Activated T-helper 1 cell treated with anti-CD3 and anti-CD28 coated beads, Interleukin-12 subunit alpha, Interleukin-12 subunit beta, Interleukin-2, Interleukin-4 antibody, amounts not matched to agents 30 ng/mL and 10 ng/mL and 1 ng/mL, durations not matched to agents 14 hours and 24 hours and 36 hours (primary cell): ENCODE results near the gene NR6A1. TPM values are rescaled to one million over a fixed set of nuclear protein-coding genes. Genes with fewer than 3 reads are reported as not detected.
A peak's percentile ranks its signal among the peaks of the same experiment; 100 is the strongest.

Source experiments
- DNase-seq: peaks from one replicate; pipeline ENCODE4 v3.0.0; 2021; ENCODE audit warnings: low spot score
- H3K27ac Mint-ChIP-seq: one replicate; pipeline ENCODE4 v1.8.0; 2021; ENCODE audit warnings: mild to moderate bottlenecking, mixed read lengths
- H3K27me3 Mint-ChIP-seq: one replicate; pipeline ENCODE4 v1.8.0; 2022; ENCODE audit warnings: mild to moderate bottlenecking, moderate library complexity, mixed read lengths; ENCODE audit not compliant: insufficient read depth
- H3K36me3 Mint-ChIP-seq: one replicate; pipeline ENCODE4 v1.8.0; 2021; ENCODE audit warnings: low read depth, mixed read lengths
- H3K4me1 Mint-ChIP-seq: one replicate; pipeline ENCODE4 v1.8.0; 2021; ENCODE audit warnings: low read depth, mixed read lengths
- H3K4me3 Mint-ChIP-seq: one replicate; pipeline ENCODE4 v1.8.0; 2021; ENCODE audit warnings: mild to moderate bottlenecking, moderate library complexity, mixed read lengths
- H3K9me3 Mint-ChIP-seq: one replicate; pipeline ENCODE4 v1.8.0; 2021; ENCODE audit warnings: mixed read lengths
- intact Hi-C: fragments of 100-400 bp; cut with micrococcal nuclease; formaldehyde crosslinking; loops from one replicate; pipeline ENCODE4 v1.15.1; 2024
- total RNA-seq: library from RNA; stranded (reverse); gene quantifications from 2 replicates; pipeline ENCODE4 v1.2.3, GENCODE V29; 2022

Gene NR6A1
- total RNA-seq, 1 donor from 2014 or later: 1.7 TPM

- Mint-ChIP-seq H3K4me1 (no peaks in the 10 kb centered on the region), H3K4me3 (no peak overlapping the region), H3K27ac (no peak overlapping the region), H3K27me3 (peaks cover 16% of the 10 kb centered on the region), H3K9me3 (no peaks in the 10 kb centered on the region), H3K36me3 (no peaks in the 10 kb centered on the region)
- intact Hi-C loops: no loop called here
- no peak for DNase-seq
These were observed 263.2 kb downstream of the NR6A1 start for GRCh38 chr9:124507880-124508423.

DNA sequence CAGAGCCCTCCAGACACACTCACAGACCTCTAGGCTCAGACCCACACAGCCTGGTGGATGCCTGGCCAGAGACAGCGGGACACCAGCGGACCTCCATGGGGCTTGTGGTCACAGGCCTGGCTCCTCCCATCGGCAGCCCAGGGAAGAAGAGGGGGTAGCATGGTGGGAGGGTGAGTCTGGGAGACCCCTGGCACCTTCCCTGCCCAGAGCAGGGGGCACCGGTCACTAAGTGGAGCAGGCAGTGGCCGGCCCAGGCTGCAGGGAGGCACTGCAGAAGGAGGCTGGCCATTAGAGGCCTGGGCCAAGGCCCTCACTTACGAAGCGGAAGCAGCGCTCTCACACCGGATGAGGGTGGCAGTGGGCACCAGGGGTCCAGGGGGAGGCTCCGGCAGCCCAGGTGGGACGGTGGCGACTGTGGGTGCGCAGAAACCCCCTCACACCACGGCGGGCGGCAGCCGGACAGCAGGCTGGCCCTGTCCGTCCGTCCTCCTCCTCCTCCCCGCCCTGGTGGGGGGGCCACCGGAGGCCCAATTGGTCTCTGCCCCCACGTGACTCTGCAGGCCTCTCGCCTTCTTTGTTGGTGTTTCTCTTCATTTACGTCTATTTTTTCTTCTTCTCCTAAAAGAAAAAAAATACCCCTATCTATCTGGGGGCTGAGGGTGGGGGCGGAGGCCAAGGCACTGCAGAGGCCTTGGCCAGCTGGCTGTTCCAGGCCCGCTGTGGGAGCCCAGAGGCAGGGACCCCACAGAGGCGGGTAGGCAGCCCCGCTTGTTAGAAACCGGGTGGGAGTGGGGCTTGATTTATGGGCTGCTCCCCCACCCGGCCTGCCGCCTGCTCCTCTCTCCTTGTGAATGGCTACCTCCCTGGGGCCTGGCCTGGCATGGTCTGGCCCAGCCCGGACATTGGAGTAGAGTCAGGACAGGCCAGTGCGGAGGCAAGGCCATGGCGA is 263.9 kb downstream of the NR6A1 start, which contains the start of gene NR5A1:
Gene NR5A1, minus strand, starts transcription at position 469 of the 949 bp plus-strand sequence. CDS start 4,004 bp downstream, outside the sequence.
- Mint-ChIP-seq H3K4me1 (no peaks in the 10 kb centered on the region), H3K27me3 (peaks cover 21% of the 10 kb centered on the region), H3K9me3 (no peaks in the 10 kb centered on the region), H3K4me3 (no peak within 1 kb of the TSS), H3K36me3 (no peaks in the 10 kb centered on the region), H3K27ac (no peak within 1 kb of the TSS)
- intact Hi-C loops: no loop called here
- no peak for DNase-seq

GRCh38 chr9:124506433-124506832 is 264.7 kb downstream of the NR6A1 start:
- H3K27me3 Mint-ChIP-seq: peaks cover 23% of the 10 kb centered on the region
- intact Hi-C loops: no loop called here

GRCh38 chr9:124505901-124506346 is 265.2 kb downstream of the NR6A1 start:
- H3K9me3 Mint-ChIP-seq: no peaks in the 10 kb centered on the region
- no peak overlapping the region for H3K27ac Mint-ChIP-seq
- peaks cover 2% of the 10 kb centered on the region for H3K4me1 Mint-ChIP-seq
- no peak for DNase-seq
- intact Hi-C loops: no loop called here
- H3K27me3 Mint-ChIP-seq: peaks cover 22% of the 10 kb centered on the region
- H3K4me3 Mint-ChIP-seq: no peak overlapping the region
- no peaks in the 10 kb centered on the region for H3K36me3 Mint-ChIP-seq

More at GRCh38 chr9:124506433-124506832, 264.7 kb downstream of the NR6A1 start:
- Mint-ChIP-seq H3K27ac (no peak overlapping the region), H3K4me1 (no peaks in the 10 kb centered on the region), H3K36me3 (no peaks in the 10 kb centered on the region), H3K9me3 (no peaks in the 10 kb centered on the region), H3K4me3 (no peak overlapping the region)
- DNase-seq: no peak

DNA sequence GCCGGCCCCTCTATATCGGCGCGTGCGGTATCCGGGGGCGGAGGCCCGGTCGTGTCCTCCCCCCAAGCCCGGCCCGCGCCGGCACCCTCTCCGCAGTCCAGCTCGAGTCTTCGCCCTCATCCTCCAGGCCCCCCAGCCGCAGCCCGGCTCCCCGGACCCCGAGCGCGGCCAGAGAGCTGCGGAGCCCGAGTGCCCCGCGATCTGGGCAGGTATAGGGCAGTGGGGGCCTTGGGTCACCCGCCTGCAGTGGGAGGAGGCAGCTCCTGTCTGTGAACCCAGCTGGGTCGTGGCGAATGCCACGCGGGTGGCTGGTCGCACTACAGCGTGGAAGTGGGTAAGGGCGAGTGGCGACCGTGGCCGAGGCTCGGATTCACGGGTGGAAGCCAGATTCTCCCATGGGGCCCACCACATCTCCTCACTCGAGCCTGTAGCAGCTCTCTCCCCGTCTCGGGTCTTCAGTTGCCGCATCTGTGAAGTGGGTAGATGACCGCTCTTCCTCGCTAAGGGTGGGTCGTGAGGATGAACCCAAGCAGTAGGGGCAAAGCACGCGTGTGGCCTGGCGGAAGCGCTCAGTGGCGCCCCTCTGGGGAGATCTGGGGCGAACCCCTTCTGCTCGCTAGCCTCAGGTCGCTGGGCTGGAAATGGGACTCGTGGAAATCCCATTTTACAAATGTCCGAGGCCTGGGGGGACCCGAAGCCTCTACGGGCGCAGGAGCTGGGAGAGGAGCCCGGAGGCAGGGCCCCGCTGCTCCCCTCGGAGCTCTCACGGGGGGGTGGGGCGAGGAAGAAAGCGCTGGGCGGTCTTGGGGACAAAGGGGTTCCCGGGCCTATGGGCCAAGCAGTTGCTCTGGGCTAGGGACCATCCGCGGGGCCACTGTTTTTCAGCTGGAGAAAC is 265.9 kb downstream of the NR6A1 start:
- intact Hi-C loops: no loop called here
- H3K4me1 Mint-ChIP-seq: peaks cover 6% of the 10 kb centered on the region
- no peak for DNase-seq
- no peak overlapping the region for H3K27ac Mint-ChIP-seq
- H3K27me3 Mint-ChIP-seq: peaks cover 21% of the 10 kb centered on the region
- H3K36me3 Mint-ChIP-seq: no peaks in the 10 kb centered on the region
- H3K9me3 Mint-ChIP-seq: no peaks in the 10 kb centered on the region
- no peak overlapping the region for H3K4me3 Mint-ChIP-seq

GRCh38 chr9:124504530-124505005 is 266.5 kb downstream of the NR6A1 start:
- Mint-ChIP-seq H3K27ac (no peak overlapping the region), H3K4me3 (no peak overlapping the region), H3K36me3 (no peaks in the 10 kb centered on the region), H3K4me1 (peaks cover 7% of the 10 kb centered on the region), H3K9me3 (no peaks in the 10 kb centered on the region), H3K27me3 (peaks cover 21% of the 10 kb centered on the region)
- no peak for DNase-seq
- intact Hi-C loops: no loop called here

GRCh38 chr9:124503713-124504529 is 267.2 kb downstream of the NR6A1 start:
- Mint-ChIP-seq H3K4me1 (peaks cover 11% of the 10 kb centered on the region), H3K27ac (no peak overlapping the region), H3K9me3 (no peaks in the 10 kb centered on the region), H3K27me3 (peaks cover 21% of the 10 kb centered on the region), H3K4me3 (peak overlapping the region; percentile 63), H3K36me3 (no peaks in the 10 kb centered on the region)
- no peak for DNase-seq
- intact Hi-C loops: no loop called here

DNA sequence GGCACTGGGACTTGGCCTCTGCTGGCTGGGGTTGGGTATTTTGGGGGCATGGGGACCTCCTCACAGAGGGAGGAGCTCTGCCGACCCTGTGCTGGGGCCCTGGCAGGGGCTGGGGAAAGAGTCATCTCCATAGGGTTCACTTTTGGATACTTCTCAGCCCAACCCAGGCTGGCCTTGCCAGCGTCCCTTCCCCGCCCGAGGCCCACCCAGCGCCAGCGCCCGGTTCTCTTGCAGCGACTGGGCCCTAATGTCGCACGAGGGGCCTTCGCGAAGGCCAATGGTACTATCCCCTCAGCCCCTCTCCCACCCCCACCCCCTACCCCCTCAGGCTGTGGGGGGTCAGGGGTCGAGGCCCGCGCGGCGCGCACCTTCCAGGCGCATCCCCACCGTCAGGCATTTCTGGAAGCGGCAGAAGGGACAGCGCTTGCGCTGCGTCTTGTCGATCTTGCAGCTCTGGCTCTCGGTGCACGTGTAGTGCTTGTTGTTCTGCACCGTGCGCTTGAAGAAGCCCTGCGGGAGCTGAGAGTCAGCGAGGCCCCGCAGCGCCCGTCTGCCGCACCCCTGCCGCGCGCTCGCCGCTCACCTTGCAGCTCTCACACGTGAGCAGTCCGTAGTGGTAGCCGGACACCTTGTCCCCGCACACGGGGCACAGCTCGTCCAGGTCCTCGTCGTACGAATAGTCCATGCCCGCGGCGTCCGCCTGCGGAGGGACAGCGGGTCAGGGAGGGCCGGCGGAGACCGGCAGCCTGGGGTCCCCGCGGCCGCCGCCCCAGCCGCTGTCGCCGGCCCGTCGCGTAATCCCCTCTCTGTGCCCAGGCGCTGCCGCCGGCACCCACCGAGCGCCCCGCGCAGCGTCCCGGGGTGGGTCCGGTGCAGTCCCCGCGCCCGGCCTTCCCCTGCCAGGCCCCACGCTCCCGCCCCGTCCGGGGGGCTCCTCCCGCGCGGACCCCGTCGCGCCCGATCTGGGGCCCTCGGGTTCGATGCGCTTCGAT is 268.1 kb downstream of the NR6A1 start:
- DNase-seq: no peak
- Mint-ChIP-seq H3K36me3 (no peaks in the 10 kb centered on the region), H3K4me1 (peaks cover 11% of the 10 kb centered on the region), H3K27me3 (peaks cover 21% of the 10 kb centered on the region), H3K27ac (no peak overlapping the region), H3K4me3 (no peak overlapping the region), H3K9me3 (no peaks in the 10 kb centered on the region)
- intact Hi-C loops: no loop called here

- Mint-ChIP-seq H3K9me3 (no peaks in the 10 kb centered on the region), H3K4me3 (no peak overlapping the region), H3K4me1 (peaks cover 11% of the 10 kb centered on the region), H3K27me3 (peaks cover 21% of the 10 kb centered on the region), H3K27ac (no peak overlapping the region), H3K36me3 (no peaks in the 10 kb centered on the region)
- intact Hi-C loops: no loop called here
- DNase-seq: no peak
These were observed 269.3 kb downstream of the NR6A1 start for GRCh38 chr9:124501771-124502320.

DNA sequence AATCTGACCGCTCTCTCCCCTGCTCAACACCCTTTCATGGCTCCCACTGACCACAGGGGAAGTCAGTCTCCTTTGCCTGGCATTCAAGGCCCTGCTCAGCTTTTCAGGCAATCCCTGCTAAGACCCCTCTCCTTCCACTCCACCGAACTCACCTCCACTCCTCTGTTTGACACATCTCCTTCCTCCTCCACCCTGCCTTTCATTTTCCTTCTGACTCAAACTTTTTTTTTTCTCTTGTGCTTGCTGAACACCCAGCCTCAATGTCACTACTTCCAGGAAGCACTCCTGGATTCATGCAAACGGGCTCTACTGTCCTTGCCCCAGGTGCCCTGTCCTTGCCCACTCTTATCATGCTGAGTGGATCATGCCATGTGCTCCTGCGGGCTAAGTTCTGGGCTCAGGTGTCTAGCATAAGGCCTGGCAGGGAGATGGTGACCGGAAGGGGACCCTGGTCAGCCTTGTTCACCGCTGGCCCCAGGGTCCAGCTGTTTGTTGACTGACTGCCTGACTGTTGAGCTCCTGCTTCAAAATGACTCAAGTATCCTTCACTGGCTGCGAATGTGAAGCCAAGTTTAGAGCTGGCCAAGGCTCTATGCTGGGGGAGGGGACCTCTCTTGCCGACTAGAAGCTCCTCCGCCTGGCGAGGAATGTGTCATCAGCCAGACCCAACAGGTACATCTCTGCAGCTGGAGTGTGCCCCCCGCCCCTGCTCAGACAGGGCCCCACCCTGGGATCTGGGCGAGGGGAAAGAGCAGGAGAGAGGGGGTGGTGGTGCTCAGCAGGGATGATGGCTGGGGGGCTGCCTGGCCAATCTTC is 270.1 kb downstream of the NR6A1 start:
- intact Hi-C loops: no loop called here
- Mint-ChIP-seq H3K9me3 (no peaks in the 10 kb centered on the region), H3K4me3 (no peak overlapping the region), H3K27me3 (peaks cover 21% of the 10 kb centered on the region), H3K27ac (no peak overlapping the region), H3K4me1 (peaks cover 12% of the 10 kb centered on the region), H3K36me3 (no peaks in the 10 kb centered on the region)
- DNase-seq: no peak
